Tibial artery (tissue), 4 donors: Measurements from ENCODE around the gene FABP6.
A peak's percentile ranks its signal among the peaks of the same experiment; 100 is the strongest.
"Not testable (repeated sequence)": the region's sequence is repeated elsewhere in the genome, so short reads cannot be mapped to it uniquely, and the experiment has no call there.

Experiments used
- DNase-seq, 2 donors: peaks; one replicate each; pipeline ENCODE4 v3.0.0-alpha.2; 2019
- H3K27ac ChIP-seq, 2 donors: fragments of 200-600 bp; sonication (generic) in 1 of 2; 1 replicate in 1 of 2; 2 replicates in 1 of 2; pipeline ENCODE4 v1.5.1; 2018 to 2019; ENCODE audit warnings: mild to moderate bottlenecking in 1 of 2
- H3K27me3 ChIP-seq, 2 donors: fragments of 200-600 bp; sonication (generic) in 1 of 2; one replicate each; pipeline versions ENCODE4 v1.5.1 to v1.6.0; 2016 to 2019
- H3K36me3 ChIP-seq, 3 donors: fragments of 200-600 bp; sonication (generic) in 2 of 3; one replicate each; pipeline ENCODE4 v1.5.1; 2016 to 2019; ENCODE audit warnings: mild to moderate bottlenecking in 2 of 3
- H3K4me1 ChIP-seq, 4 donors: fragments of 200-600 bp; sonication (generic) in 2 of 4; 1 replicate in 3 of 4; 2 replicates in 1 of 4; pipeline ENCODE4 v1.5.1; 2016 to 2019
- H3K4me3 ChIP-seq, 2 donors: fragments of 200-600 bp; sonication (generic) in 1 of 2; 1 replicate in 1 of 2; 2 replicates in 1 of 2; pipeline ENCODE4 v1.5.1; 2018 to 2019; ENCODE audit warnings: mild to moderate bottlenecking in 2 of 2
- H3K9me3 ChIP-seq, 3 donors: fragments of 200-600 bp; sonication (generic) in 1 of 3; one replicate each; pipeline ENCODE4 v1.5.1; 2016 to 2019
- CTCF ChIP-seq, 2 experiments: fragments of 200-600 bp in 1 of 2; fragments of 450-650 bp in 1 of 2; IDR thresholded peaks; one replicate each; pipeline ENCODE4 v1.5.1; 2017 to 2019; ENCODE audit warnings: antibody characterized with exemption in 2 of 2, mild to moderate bottlenecking in 1 of 2, moderate library complexity in 1 of 2
- intact Hi-C: fragments of 100-400 bp; cut with DNase I; formaldehyde crosslinking; loops from one replicate; pipeline ENCODE4 v1.15.0; 2023; ENCODE audit warnings: low total_unique reads

Gene FABP6

GRCh38 chr5:160186480-160186879, 42.8 kb upstream of the FABP6 start:
- no peak overlapping the region for H3K4me3 ChIP-seq
- TF ChIP-seq CTCF (IDR thresholded peaks at IDR 0.05) = no peak
- no peak overlapping the region for H3K27ac ChIP-seq
- no peaks in the 10 kb centered on the region for H3K9me3 ChIP-seq
- peaks cover 0 to 12% (median 6%) of the 10 kb centered on the region in 4 donors for H3K4me1 ChIP-seq
- intact Hi-C loops = no loop called here
- no peaks in the 10 kb centered on the region for H3K36me3 ChIP-seq
- H3K27me3 ChIP-seq = no peaks in the 10 kb centered on the region
- DNase-seq = no peak

- Histone ChIP-seq H3K27me3 (no peaks in the 10 kb centered on the region), H3K36me3 (no peaks in the 10 kb centered on the region), H3K4me3 (no peak overlapping the region), H3K9me3 (no peaks in the 10 kb centered on the region), H3K4me1 (peaks cover 0 to 12% (median 6%) of the 10 kb centered on the region in 4 donors), H3K27ac (no peak overlapping the region)
- intact Hi-C loops = no loop called here
- DNase-seq = no peak
- no peak for TF ChIP-seq CTCF (IDR thresholded peaks at IDR 0.05)
Measured at GRCh38 chr5:160187091-160187490, 42.2 kb upstream of the FABP6 start.

GRCh38 chr5:160188141-160189015, 40.9 kb upstream of the FABP6 start:
- peak overlapping the region; percentile 53 to 65 for H3K4me3 ChIP-seq
- TF ChIP-seq CTCF (IDR thresholded peaks at IDR 0.05) = no peak
- no peaks in the 10 kb centered on the region for H3K36me3 ChIP-seq
- no peaks in the 10 kb centered on the region for H3K9me3 ChIP-seq
- peak overlapping the region; percentile 47 to 61 for H3K27ac ChIP-seq
- intact Hi-C loops = no loop called here
- H3K27me3 ChIP-seq = no peaks in the 10 kb centered on the region
- peak; percentile 29 to 67 for DNase-seq
- peaks cover 0 to 12% (median 6%) of the 10 kb centered on the region in 4 donors for H3K4me1 ChIP-seq

- no peaks in the 10 kb centered on the region for H3K9me3 ChIP-seq
- TF ChIP-seq CTCF (IDR thresholded peaks at IDR 0.05) = no peak
- H3K4me3 ChIP-seq = no peak overlapping the region
- intact Hi-C loops = loop anchor here (5.0 kb wide), 1 partner anchor 170 kb away; no protein-coding TSS in a partner anchor
- no peak for DNase-seq
- no peak overlapping the region for H3K27ac ChIP-seq
- no peaks in the 10 kb centered on the region for H3K36me3 ChIP-seq
- H3K27me3 ChIP-seq = no peaks in the 10 kb centered on the region
- H3K4me1 ChIP-seq = peaks cover 0 to 12% (median 6%) of the 10 kb centered on the region in 4 donors
Measured at GRCh38 chr5:160192424-160192823, 36.9 kb upstream of the FABP6 start.

- not testable (repeated sequence) for H3K4me3 ChIP-seq
- intact Hi-C loops = loop anchor here (5.0 kb wide), 1 partner anchor 171 kb away; no protein-coding TSS in a partner anchor
Measured at GRCh38 chr5:160193076-160193475, 36.2 kb upstream of the FABP6 start.

GRCh38 chr5:160193790-160194189, 35.5 kb upstream of the FABP6 start:
- H3K4me3 ChIP-seq, H3K27ac ChIP-seq, H3K27me3 ChIP-seq, H3K4me1 ChIP-seq, H3K9me3 ChIP-seq, H3K36me3 ChIP-seq, DNase-seq: not testable (repeated sequence)
- intact Hi-C loops = loop anchor here (5.0 kb wide), 1 partner anchor 171 kb away; no protein-coding TSS in a partner anchor

More at GRCh38 chr5:160193076-160193475, 36.2 kb upstream of the FABP6 start:
- H3K9me3 ChIP-seq, H3K27ac ChIP-seq, H3K36me3 ChIP-seq, H3K27me3 ChIP-seq, H3K4me1 ChIP-seq, DNase-seq: not testable (repeated sequence)
